ENCODE measurements around the gene RBM20.
"Not testable (repeated sequence)": the region's sequence is repeated elsewhere in the genome, so short reads cannot be mapped to it uniquely, and the experiment has no call there.

The RBM20 gene

DNA sequence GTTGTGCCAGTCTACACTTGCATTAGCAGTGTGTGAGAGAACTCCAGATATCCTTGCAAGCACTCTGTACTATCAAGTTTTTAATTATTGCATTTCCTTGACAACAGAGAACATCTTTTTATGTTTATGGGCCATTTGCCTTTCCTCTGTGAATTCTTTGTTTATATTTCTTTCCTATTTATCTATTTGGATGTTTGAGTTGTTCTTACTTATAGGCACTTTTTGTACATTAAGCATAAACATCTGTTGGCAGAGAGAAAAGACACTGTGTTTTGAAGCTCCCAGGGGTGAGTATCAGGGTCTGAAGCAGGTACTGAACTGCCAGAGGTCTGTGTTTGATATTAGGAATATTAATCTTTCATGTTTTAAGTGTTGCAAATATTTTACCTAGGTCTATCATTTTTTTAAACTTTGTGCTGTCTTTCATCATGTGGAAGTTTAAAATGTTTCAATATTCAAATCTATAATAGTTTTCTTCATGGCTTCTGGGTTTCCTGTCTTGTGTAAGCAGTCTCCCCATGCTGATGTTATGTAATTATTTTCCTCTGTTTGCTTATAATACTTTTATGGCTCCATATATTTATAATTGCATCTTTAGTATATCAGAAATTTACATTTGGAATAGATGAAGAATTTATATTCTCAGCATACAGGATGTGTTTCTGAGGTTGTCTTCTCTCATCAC lies 209.9 kb downstream of the RBM20 start:
- no peak for DNase-seq (ENCODE audit: low read depth)

DNA sequence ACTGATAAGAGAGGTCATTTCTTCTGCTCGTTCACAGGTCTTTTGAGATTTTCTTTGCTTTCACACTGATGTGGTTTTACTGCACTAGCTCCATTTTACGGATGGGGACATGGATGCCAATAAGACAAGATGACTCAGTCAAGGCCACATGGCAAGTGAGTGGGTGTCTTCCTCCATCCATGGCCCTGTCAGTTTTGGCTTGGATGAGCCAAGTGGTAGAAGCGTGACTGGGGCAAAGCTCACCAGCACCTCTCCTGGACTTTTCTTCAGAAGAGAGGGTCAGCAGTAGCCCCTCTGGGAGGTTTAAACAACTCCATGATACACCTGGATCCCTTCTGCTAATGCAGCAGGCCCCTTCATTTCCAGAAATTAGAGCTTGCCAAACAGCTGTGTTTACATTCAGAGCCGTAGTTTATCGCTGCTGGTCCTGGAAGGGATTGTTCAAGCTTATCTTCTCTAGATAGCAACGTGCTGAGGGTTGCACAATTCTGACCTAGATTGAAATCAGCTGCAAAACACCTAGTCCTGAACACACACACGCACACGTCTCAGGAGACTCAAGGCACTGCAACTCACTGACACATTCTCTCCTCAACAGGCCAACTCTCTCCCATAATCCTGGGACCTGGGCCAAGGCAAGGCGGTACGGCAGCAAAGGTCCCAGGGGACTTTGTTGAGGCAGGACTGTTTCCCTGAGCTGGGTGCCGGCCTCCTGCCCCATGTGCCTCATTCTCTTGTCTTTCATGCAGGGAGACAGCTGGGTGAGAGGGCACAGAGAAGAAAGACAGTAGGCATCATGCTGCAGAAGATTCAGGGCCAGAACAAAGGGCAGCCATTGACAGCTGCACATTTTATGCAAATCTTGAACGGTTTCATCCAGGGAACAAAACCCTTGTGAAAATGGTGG lies 213.4 kb downstream of the RBM20 start:
- DNase-seq (ENCODE audit: low read depth) = no peak

- DNase-seq (ENCODE audit: low read depth) = no peak
Measured at GRCh38 chr10:110858297-110858934, 214.3 kb downstream of the RBM20 start.

DNA sequence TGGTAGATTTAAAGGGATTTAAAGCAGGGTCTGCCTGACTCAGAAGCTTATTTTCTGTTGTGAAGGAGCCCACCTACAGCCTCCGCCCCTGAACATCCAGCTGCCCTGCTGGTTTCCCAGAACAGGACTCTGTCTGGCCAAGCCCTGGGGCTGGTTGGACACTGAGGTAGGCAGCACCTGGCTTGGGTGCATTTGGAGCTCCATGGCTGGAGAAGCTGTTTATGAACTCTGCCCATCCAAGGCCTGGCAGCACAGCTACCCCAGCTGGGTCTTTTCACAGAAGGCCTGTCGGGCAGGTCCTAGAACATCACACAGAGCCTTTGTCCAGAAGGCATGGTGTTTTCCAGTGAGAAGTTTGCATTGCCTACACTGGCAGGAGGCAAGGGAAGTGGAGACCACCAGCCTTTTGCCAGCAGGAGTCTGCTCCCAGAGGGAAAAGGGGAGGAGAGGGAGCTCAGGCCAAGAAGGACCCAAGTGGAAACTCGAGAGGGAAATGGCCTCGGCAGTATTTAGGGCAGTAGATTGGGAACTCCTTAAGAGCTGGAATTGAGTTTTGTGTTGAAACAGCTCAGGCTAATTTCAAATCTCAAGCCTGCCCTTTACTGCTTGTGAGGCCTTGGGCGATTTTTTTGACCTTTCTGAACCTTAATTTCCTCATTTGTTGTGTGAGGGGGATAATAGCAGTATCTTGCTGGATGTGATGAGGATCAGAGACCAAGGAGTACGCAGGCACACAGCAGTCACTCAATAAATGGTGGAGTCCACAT lies 215.3 kb downstream of the RBM20 start:
- no peak for DNase-seq (ENCODE audit: low read depth)

DNA sequence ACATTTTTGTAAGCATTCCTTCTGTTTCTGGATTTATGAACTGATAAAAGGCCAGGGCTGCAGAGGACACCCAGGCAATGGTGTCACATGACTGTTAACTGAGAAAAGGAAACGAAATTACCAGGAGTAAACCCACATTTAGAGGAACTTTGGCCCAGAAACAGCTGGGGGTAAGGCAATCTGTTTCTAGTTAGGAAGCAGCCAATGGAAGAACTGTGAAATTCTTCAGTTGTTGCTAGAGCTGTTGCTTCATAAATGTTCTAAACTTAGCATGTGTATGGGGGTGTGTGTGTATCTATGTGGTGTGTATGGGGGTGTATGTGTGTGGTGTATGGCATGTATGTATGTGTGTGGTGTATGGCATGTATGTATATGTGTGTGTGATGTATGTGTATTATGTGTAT lies 215.8 kb downstream of the RBM20 start:
- no peak for DNase-seq (ENCODE audit: low read depth)

DNA sequence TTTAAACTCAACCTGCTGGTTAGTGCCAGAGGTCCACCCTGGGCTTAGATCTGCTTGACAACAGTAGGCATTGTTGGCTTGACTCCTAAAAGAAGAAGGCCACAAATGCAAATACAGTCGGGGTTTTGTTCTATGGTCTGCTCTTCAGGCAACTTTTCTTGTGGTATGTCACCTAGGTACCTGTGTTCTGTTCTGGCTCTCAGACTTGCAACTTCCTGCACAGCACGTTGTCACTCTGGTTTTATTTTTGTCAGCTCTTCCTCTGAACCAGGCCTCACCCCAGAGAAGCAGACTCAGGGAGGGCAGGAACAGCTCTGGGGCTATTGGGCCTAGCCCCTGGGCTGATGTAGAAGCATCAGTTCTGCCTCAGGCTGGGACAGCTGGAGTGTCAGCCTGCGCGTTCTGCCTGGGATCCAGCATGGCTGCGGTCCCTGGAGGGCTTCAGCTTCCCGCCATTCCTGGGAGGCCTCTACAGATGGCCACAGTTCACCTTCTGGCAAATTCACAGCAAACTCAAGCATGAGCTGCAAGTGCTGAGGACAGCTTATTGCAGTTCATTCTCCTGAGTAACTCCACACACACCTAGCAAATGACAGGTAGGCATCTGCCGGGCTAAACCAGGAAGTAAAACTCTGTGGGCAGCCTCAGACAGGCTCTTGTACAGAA lies 216.6 kb downstream of the RBM20 start:
- DNase-seq (ENCODE audit: low read depth) = no peak

DNA sequence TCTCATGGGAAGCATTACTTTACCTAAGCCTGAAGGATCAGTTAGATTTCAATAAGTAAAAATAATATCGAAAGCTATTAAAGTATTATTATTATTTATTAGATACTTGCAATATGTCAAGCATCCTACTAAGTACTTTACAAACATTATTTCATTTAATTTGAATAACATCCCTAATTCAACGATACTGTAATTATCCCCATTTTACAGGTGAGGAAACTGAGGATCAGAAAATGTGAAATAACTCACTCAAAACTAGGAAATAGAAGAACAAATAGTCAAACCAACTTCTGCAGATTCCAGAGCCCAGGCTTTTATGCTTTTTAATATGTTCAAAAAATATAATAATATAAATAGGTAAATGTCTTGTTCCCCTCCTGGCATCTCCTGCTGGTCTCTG lies 217.3 kb downstream of the RBM20 start:
- no peak for DNase-seq (ENCODE audit: low read depth)

GRCh38 chr10:110861930-110862649 lies 218.0 kb downstream of the RBM20 start:
- DNase-seq (ENCODE audit: low read depth) = no peak

GRCh38 chr10:110862961-110863360 lies 218.8 kb downstream of the RBM20 start:
- DNase-seq (ENCODE audit: low read depth) = no peak

GRCh38 chr10:110863361-110863760 lies 219.2 kb downstream of the RBM20 start:
- no peak for DNase-seq (ENCODE audit: low read depth)

GRCh38 chr10:110863956-110864355 lies 219.8 kb downstream of the RBM20 start:
- no peak for DNase-seq (ENCODE audit: low read depth)

GRCh38 chr10:110864662-110865140 lies 220.6 kb downstream of the RBM20 start:
- no peak for DNase-seq (ENCODE audit: low read depth)

DNA sequence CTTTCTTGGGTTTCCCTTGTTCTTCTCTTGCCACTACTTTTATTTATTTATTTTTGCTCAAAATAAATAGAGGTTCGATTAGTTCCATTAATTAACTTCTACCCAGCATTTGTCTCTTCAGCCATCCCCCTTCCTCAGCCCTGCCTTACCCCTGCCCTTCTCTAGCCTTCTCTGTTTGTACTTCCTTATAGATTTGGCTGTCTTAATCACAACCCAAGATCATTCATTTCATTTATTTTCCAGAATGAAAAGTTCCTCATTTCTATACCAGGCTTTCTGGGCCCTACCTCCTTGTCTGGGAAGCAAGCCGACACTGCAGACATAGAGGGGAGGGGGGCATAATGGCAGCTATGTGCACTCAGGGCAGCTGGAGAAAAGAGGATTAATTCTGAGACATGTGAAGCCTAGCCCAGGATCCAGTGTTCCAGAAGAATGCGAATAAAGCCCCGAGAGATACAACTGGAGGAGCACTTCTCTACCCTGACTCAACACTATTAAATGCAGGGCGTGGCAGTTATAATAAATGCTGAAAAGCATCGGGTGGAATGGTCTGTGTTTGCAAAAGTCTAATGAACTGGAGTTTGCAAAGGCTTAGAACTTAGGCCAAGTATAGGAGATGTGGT lies 221.2 kb downstream of the RBM20 start:
- no peak for DNase-seq (ENCODE audit: low read depth)

DNA sequence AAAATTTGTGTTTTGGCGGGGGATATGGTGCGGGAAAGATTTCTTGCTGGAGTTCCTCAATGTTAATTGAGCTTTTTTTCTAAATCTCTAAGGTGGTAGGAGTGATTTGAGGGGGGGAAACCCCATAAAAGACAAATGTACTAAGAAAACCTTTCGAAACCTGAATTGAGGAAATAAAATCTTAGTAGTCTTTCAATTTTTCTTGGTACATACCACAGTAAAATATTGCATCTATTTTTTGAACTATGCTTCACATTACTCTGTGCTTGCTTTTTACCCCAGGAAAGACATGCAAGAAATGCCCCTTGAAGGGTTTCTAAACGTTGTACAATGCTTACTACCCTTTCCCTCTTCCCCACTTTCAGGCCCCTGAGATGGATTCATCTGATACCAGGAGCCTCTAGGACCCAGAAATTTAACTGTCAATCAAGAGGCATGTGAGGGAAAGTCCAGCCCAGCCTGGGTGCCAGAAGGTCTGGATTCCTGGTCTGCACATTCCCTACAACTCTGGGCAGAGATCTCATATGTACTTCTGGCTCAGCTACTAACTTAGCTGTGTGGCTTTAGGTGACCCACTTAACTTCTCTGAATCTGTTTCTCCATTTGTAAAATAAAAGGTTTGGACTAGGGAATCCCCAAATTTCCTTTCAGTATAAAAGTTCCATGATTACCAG lies 221.8 kb downstream of the RBM20 start:
- DNase-seq (ENCODE audit: low read depth) = no peak

DNA sequence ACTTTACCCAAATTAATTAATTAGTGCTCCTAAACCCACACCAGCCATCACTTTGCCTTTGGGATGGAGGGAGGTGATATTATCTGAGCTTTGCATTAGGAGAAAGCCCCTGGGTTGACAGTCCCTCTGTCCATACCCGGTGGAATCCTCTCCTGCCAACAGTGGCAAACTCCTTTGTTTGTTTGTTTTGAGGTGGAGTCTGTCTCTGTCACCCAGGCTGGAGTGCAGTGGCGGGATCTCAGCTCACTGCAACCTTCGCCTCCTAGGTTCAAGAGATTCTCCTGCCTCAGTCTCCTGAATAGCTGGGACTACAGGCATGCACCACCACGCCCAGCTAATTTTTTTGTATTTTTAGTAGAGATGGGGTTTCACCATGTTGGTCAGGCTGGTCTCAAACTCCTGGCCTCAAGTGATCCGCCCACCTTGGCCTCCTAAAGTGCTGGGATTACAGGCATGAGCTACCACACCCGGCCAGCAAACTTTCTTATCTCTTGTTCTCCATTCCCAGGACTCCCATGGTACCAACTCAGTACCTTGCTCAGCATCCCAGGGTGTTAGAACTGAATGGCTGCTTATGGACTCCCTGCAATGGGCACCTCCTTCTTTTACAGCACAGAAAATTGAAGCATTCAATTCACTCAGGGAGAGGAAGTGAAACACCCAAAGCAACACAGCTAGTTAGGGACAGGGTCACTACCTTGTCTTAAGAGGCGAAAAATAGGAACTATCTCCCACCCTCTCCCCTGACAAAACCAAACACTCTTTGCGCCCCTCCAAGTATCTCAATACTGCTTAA lies 223.1 kb downstream of the RBM20 start:
- DNase-seq (ENCODE audit: low read depth) = not testable (repeated sequence)

DNA sequence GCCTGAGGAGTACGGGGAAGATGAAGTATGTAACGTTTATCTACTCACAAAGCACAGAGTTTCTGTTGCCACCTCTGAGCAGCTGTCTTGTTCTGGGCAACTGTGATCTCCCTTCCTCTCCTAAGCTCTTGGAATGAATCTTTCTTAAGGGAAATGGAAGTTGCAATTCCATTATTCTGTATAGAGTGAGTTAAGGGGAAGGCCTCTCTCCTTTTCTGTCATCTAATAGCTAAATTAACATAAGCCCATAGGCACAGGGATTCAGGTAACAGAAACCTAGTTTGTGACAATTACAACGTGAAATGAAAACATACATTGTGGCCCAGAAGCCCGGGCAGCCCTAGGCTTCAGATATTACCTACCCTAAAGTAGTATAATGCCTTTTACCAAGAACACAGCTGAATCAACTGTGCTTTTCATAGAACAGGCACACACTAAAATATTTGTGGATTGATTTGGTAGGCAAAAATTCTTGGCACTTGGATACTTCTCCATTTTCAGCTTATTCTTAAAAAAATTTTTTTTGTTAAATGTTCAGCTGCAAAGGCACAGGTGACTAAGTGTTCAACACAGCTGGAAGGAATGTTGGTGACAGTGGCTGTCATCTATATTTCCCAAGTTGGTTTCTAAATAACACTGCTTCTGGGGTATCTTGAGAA lies 223.8 kb downstream of the RBM20 start:
- no peak for DNase-seq (ENCODE audit: low read depth)

DNA sequence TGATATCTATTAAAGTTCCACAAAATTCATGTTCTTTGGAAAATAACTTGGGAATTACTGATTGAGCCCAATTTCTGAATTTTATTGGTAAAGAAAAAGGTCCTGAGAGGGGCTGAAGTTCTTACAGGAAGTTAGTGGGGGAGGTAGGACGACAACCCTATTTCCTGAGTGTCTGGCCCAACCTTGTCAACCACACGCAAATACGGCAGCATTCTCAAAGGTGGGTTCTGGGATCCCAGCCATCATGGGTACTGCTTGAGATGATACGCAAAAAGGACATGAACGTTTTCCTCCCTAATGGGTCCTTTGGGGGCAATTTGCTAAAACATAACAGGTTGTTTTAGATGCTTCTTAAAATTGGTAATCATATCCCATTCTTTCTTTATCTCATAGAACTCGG lies 224.8 kb downstream of the RBM20 start:
- no peak for DNase-seq (ENCODE audit: low read depth)

DNA sequence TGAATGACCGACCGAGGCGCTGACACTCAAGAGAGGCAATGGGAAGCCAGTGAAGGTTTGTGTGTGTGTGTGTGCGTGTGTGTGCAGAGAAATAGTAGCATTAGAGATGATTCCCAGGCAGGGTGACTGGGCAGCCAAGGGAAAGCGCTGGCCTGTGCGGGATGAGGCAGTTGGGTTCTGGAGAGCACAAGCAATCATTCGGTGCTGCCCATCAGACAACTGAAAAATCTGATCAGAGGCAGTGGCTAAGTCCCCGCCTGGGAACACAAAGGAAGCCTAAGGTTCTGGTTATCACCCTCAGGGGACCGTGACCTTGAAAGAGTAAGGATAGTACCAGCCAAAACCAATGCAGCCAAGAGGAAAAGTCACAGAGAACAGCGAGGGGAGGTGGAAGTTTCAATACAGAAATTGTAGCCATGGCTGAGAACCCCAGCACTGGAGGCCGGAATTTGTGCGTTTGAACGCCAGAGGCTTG lies 226.7 kb downstream of the RBM20 start:
- no peak for DNase-seq (ENCODE audit: low read depth)

All from stimulated activated CD4-positive, alpha-beta T cell treated with anti-CD3 and anti-CD28 coated beads, Interleukin-2, amount 100 ng/mL, for 4 hours (primary cell).